ENCODE data around the gene COG4. TPM values are rescaled to one million over a fixed set of nuclear protein-coding genes. Genes with fewer than 3 reads are reported as not detected.
"Not testable (repeated sequence)": the region's sequence is repeated elsewhere in the genome, so short reads cannot be mapped to it uniquely, and the experiment has no call there.

Gene COG4
- total and polyA plus RNA-seq, 9 donors: 27.4 to 46.5 (median 36.3) TPM

DNA sequence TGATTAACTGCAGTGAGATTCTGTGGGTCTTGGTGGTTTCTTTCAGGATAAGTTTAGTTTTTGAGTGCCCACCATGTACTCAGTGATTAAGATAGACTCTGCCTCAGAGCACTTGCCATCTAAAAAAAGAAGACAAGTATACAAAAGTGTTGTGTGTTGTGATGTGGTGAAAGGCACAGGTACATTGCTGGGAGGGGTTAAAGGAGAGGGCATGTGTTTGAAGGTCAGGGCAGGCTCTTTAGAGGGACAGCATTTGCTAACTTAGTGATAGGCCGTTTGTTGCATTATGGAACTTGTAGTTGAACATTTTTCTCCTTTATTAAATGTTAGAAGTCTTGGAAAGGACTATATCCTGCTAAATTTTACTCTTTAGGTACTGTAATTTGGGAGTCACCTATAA is 26.7 kb upstream of the COG4 start:
- no peaks in the 10 kb centered on the region for H3K9me3 ChIP-seq
- H3K4me3 ChIP-seq: no peak overlapping the region
- H3K4me1 ChIP-seq (ENCODE audit: insufficient read depth): no peaks in the 10 kb centered on the region
- DNase-seq: no peak
- no peak overlapping the region for H3K27ac ChIP-seq
- no peaks in the 10 kb centered on the region for H3K27me3 ChIP-seq
- TF ChIP-seq POLR2A (IDR thresholded peaks at IDR 0.05) (no peak), EP300 (IDR thresholded peaks at IDR 0.05) (no peak)
- TF ChIP-seq, protein P1, sequence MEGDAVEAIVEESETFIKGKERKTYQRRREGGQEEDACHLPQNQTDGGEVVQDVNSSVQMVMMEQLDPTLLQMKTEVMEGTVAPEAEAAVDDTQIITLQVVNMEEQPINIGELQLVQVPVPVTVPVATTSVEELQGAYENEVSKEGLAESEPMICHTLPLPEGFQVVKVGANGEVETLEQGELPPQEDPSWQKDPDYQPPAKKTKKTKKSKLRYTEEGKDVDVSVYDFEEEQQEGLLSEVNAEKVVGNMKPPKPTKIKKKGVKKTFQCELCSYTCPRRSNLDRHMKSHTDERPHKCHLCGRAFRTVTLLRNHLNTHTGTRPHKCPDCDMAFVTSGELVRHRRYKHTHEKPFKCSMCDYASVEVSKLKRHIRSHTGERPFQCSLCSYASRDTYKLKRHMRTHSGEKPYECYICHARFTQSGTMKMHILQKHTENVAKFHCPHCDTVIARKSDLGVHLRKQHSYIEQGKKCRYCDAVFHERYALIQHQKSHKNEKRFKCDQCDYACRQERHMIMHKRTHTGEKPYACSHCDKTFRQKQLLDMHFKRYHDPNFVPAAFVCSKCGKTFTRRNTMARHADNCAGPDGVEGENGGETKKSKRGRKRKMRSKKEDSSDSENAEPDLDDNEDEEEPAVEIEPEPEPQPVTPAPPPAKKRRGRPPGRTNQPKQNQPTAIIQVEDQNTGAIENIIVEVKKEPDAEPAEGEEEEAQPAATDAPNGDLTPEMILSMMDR (IDR thresholded peaks at IDR 0.05): no peak
- intact Hi-C loops (cut with DNase I): no loop called here
- 0 to 81% (median 61%) methylated on average over 1 of the region's 1 CpG for WGBS, 3 donors
- H3K36me3 ChIP-seq: no peaks in the 10 kb centered on the region

DNA sequence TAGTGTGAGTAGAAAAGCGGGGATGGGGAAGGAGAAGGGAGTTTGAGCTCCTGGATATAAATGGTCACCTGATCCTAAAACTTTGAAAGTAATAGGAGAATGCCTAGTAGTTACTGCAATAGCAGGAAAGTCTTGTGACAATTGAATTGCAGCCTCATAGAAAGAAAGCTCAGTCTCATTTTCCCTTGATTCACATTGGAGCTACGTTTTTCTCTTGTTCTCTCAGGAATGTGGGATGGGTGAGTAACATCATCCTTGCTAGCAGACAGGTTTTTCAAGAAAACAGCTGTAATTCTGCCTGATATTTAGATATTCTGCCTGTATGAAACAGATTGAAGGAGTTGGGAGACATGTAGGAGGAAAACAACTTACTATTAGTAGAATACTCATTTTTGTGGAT is 25.6 kb upstream of the COG4 start:
- H3K36me3 ChIP-seq: no peaks in the 10 kb centered on the region
- intact Hi-C loops (cut with DNase I): no loop called here
- no peak overlapping the region for H3K27ac ChIP-seq
- no peak for DNase-seq
- H3K27me3 ChIP-seq: no peaks in the 10 kb centered on the region
- 53 to 64% (median 56%) methylated on average over 2 of the region's 2 CpGs for WGBS, 3 donors
- no peak for TF ChIP-seq POLR2A (IDR thresholded peaks at IDR 0.05)
- no peaks in the 10 kb centered on the region for H3K4me1 ChIP-seq (ENCODE audit: insufficient read depth)
- H3K9me3 ChIP-seq: no peaks in the 10 kb centered on the region
- H3K4me3 ChIP-seq: no peak overlapping the region

DNA sequence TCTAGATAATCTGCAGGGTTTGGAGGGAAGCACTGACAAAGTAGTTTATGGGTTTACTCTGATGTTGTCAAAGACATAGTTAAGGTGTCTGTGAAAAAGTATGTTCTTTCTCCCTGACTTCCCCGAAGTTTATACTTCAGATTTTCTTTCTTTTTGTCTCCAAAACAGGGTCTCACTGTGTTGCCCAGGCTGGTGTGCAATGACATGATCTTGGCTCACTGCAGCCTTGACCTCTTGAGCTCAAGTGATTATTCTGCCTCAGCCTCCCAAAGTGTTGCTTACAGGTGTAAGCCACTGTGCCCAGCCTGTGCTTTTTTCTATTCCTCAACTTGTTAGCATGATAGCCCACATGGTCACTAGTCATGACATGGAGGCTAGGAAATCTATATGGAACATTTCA is 21.2 kb upstream of the COG4 start:
- Histone ChIP-seq H3K4me1 (ENCODE audit: insufficient read depth) (no peaks in the 10 kb centered on the region), H3K36me3 (no peaks in the 10 kb centered on the region), H3K9me3 (no peaks in the 10 kb centered on the region), H3K4me3 (no peak overlapping the region), H3K27ac (no peak overlapping the region), H3K27me3 (no peaks in the 10 kb centered on the region)
- no peak for DNase-seq
- TF ChIP-seq POLR2A (IDR thresholded peaks at IDR 0.05): no peak
- TF ChIP-seq EP300 (IDR thresholded peaks at IDR 0.05): no peak
- TF ChIP-seq, protein P1 (IDR thresholded peaks at IDR 0.05): no peak
- 69 to 76% (median 74%) methylated on average over 1 of the region's 1 CpG for WGBS, 3 donors
- intact Hi-C loops (cut with DNase I): no loop called here

DNA sequence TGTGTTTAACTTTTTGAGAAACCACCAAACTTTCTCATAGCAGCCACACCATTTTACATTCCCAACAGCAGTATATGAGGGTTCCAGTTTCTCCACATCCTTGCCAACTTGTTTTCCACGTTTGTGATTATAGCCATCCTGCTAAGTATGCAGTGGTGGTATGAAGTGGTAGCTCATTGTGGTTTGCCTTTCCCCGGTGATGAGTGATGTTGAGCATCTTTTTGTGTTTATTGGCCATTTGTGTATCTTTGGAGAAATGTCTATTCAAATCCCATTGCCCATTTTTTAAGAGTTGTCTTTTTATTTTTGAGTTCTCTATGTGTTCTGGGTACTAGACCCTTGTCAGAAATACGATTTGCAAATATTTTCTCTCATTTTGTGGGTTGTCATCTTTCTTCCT is 17.6 kb upstream of the COG4 start:
- no peak for DNase-seq
- no peaks in the 10 kb centered on the region for H3K27me3 ChIP-seq
- no peak for TF ChIP-seq EP300 (IDR thresholded peaks at IDR 0.05)
- no peak for TF ChIP-seq POLR2A (IDR thresholded peaks at IDR 0.05)
- TF ChIP-seq, protein P1 (IDR thresholded peaks at IDR 0.05): no peak
- H3K27ac ChIP-seq: no peak overlapping the region
- H3K9me3 ChIP-seq: no peaks in the 10 kb centered on the region
- WGBS, 3 donors: 24 to 35% (median 27%) methylated on average over 3 of the region's 3 CpGs
- no peaks in the 10 kb centered on the region for H3K36me3 ChIP-seq
- intact Hi-C loops (cut with DNase I): no loop called here
- no peak overlapping the region for H3K4me3 ChIP-seq
- H3K4me1 ChIP-seq (ENCODE audit: insufficient read depth): peaks cover 1% of the 10 kb centered on the region

DNA sequence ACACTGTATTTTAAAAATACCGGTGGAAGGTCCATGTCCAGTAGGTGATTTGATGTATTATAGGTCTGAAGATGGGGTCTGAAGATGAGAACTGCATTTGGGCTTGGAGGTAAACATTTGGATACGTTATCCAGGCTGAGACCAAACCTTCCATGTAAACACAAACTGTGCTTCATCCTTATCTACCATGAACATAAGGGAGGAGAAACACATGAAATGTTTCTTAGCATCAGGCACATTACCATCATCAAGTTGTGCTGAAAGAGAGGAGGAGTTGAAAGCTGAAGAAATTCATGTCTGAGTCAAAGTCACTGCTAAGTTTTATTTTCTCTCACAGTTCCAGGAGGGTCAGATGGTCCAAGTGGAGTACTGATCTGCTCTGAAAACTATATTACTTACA is 11.6 kb upstream of the COG4 start:
- no peak overlapping the region for H3K4me3 ChIP-seq
- no peak for DNase-seq
- no peak overlapping the region for H3K27ac ChIP-seq
- no peaks in the 10 kb centered on the region for H3K9me3 ChIP-seq
- intact Hi-C loops (cut with DNase I): loop anchor here in 1 of 4 donors (5.0 kb wide), 1 partner anchor 117 kb away; no protein-coding TSS in a partner anchor
- no peaks in the 10 kb centered on the region for H3K36me3 ChIP-seq
- H3K4me1 ChIP-seq (ENCODE audit: insufficient read depth): peaks cover 4% of the 10 kb centered on the region
- TF ChIP-seq POLR2A (IDR thresholded peaks at IDR 0.05) (no peak), EP300 (IDR thresholded peaks at IDR 0.05) (no peak)
- TF ChIP-seq, protein P1 (IDR thresholded peaks at IDR 0.05): no peak
- no peaks in the 10 kb centered on the region for H3K27me3 ChIP-seq
- WGBS, 3 donors: 35 to 52% (median 43%) methylated on average over 2 of the region's 2 CpGs

DNA sequence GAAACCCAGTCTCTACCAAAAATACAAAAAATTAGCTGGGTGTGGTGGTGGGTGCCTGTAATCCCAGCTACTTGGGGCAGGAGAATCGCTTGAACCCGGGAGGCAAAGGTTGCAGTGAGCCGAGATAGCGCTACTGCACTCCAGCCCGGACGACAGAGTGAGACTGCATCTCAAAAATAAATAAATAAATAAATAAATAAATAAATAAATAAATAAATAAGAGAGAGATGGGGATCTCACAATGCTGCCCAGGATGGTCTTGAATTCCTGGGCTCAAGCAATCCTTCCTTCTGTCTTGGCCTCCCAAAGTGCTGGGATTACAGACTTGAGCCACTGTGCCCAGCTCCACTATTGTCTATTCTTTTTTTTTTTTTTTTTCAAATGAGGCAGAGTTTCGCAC is 6.6 kb upstream of the COG4 start:
- WGBS, 3 donors: 80 to 92% (median 87%) methylated on average over 6 to 7 of the region's 7 CpGs
- H3K4me1 ChIP-seq (ENCODE audit: insufficient read depth); DNase-seq; H3K9me3 ChIP-seq; H3K4me3 ChIP-seq; H3K27me3 ChIP-seq; H3K27ac ChIP-seq; H3K36me3 ChIP-seq: not testable (repeated sequence)
- intact Hi-C loops (cut with DNase I): loop anchor here in 2 of 4 donors (5.0 kb wide), 2 partner anchors 122 to 237 kb away; no protein-coding TSS in a partner anchor
